GM12878 (cell line): ENCODE measurements around the gene CUZD1.

Experiments used
- BCL11A ChIP-seq: IDR thresholded peaks from 2 replicates; pipeline ENCODE4 v1.6.1; 2011; ENCODE audit warnings: low read depth, low read length
- CTCF ChIP-seq, 3 experiments: IDR thresholded peaks in 2 of 3; conservative IDR thresholded peaks in 1 of 3; 2 replicates each; pipeline ENCODE4 v1.5.1; 2011; ENCODE audit warnings: low read depth in 3 of 3, low read length in 3 of 3, mild to moderate bottlenecking in 3 of 3, control low read depth in 2 of 3, moderate library complexity in 2 of 3, inconsistent platforms in 1 of 3, mixed read lengths in 1 of 3; ENCODE audit not compliant: control insufficient read depth in 2 of 3, insufficient read depth in 1 of 3; ENCODE audit errors: extremely low read depth in 1 of 3
- NKRF ChIP-seq: fragments of 450-650 bp; conservative IDR thresholded peaks from 2 replicates; pipeline ENCODE4 v1.6.1; 2017; ENCODE audit warnings: mild to moderate bottlenecking, moderate library complexity
- PKNOX1 ChIP-seq: fragments of 450-650 bp; IDR thresholded peaks from 2 replicates; pipeline ENCODE4 v1.6.1; 2016; ENCODE audit warnings: mild to moderate bottlenecking
- POLR2A ChIP-seq: IDR thresholded peaks from 2 replicates; pipeline ENCODE4 v1.6.1; 2011; ENCODE audit warnings: low read depth, mild to moderate bottlenecking, low read length
- RFX5 ChIP-seq: IDR thresholded peaks from 2 replicates; pipeline ENCODE4 v1.6.1; 2011; ENCODE audit warnings: low read depth, low read length, improper control_type of control experiment
- ZNF384 ChIP-seq: IDR thresholded peaks from 2 replicates; pipeline ENCODE4 v1.6.1; 2012; ENCODE audit warnings: low read depth, mild to moderate bottlenecking, low read length, improper control_type of control experiment, borderline replicate concordance

- TF ChIP-seq RFX5 (no peak), BCL11A (no peak), NKRF (no peak), CTCF (IDR thresholded peaks at IDR 0.05 in 2 of 3, conservative IDR thresholded peaks at IDR 0.05 in 1 of 3; ENCODE audit: control insufficient read depth in 2 of 3, extremely low read depth in 1 of 3, insufficient read depth in 1 of 3, low read depth in 3 of 3, low read length in 3 of 3) (no peak), PKNOX1 (no peak), POLR2A (no peak), ZNF384 (no peak)
Observed at GRCh38 chr10:122876467-122876855, 30.8 kb upstream of the CUZD1 start.
